VCaP (cell line): Measurements from ENCODE around the gene ATF7IP2.

Source experiments
- H3K27ac ChIP-seq: fragments of 450-650 bp; 2 replicates; pipeline ENCODE4 v1.5.1; 2017
- TF ChIP-seq, protein P1 (sequence below): fragments of 450-650 bp; conservative IDR thresholded peaks from 2 replicates; pipeline ENCODE4 v1.5.1; 2017; ENCODE audit warnings: mild to moderate bottlenecking, moderate library complexity

Gene ATF7IP2

DNA sequence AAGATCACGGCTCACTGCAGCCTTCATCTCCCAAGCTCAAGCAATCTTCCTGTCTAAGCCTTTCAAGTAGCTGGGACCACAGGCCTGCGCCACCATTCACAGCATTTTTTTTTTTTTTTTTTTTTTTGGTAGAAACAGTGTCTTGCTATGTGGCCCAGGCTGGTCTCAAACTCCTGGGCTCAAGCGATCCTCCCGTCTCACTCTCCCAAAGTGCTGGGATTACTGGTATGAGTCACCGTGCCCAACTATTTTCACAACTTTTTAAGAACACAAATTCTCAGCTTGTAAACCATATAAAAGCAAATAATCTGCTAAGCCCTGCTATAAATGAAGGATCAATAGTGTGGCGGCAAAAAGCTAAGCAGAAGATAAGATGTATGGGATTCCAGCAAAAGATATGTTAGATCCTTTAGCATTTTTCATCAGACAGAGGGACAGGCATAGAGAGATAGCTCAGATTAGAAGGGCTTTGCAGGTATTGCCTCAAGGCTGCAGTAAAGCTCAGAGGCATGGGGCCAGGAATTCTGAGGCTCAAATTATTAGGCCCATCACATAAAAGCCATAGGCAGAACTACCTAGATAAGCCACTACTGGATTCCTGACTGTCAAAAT, 139.5 kb downstream of the ATF7IP2 start:
- TF ChIP-seq, protein P1, sequence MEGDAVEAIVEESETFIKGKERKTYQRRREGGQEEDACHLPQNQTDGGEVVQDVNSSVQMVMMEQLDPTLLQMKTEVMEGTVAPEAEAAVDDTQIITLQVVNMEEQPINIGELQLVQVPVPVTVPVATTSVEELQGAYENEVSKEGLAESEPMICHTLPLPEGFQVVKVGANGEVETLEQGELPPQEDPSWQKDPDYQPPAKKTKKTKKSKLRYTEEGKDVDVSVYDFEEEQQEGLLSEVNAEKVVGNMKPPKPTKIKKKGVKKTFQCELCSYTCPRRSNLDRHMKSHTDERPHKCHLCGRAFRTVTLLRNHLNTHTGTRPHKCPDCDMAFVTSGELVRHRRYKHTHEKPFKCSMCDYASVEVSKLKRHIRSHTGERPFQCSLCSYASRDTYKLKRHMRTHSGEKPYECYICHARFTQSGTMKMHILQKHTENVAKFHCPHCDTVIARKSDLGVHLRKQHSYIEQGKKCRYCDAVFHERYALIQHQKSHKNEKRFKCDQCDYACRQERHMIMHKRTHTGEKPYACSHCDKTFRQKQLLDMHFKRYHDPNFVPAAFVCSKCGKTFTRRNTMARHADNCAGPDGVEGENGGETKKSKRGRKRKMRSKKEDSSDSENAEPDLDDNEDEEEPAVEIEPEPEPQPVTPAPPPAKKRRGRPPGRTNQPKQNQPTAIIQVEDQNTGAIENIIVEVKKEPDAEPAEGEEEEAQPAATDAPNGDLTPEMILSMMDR: no peak
- H3K27ac ChIP-seq: no peak overlapping the region

DNA sequence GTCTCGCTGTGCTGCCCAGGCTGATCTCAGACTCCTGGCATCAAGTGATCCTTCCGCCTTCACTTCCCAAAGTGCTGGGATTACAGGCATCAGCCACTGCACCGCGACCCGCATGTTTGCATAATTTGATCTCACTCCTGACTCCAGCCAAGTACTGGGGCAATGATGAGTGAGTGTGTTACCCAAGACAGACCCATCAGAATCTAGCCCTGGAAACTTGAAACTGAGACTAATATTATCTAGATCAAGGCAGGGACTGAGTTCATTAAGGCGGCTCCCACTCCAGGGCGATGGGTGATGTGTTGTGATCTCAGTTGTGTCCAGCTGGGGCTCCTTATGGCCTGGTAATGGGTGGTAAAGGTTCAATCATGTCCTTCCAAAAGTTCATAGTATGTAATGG, 141.1 kb downstream of the ATF7IP2 start:
- no peak overlapping the region for H3K27ac ChIP-seq
- TF ChIP-seq, protein P1: no peak

- TF ChIP-seq, protein P1: no peak
- no peak overlapping the region for H3K27ac ChIP-seq
Measured at GRCh38 chr16:10528635-10529034, 142.8 kb downstream of the ATF7IP2 start.

DNA sequence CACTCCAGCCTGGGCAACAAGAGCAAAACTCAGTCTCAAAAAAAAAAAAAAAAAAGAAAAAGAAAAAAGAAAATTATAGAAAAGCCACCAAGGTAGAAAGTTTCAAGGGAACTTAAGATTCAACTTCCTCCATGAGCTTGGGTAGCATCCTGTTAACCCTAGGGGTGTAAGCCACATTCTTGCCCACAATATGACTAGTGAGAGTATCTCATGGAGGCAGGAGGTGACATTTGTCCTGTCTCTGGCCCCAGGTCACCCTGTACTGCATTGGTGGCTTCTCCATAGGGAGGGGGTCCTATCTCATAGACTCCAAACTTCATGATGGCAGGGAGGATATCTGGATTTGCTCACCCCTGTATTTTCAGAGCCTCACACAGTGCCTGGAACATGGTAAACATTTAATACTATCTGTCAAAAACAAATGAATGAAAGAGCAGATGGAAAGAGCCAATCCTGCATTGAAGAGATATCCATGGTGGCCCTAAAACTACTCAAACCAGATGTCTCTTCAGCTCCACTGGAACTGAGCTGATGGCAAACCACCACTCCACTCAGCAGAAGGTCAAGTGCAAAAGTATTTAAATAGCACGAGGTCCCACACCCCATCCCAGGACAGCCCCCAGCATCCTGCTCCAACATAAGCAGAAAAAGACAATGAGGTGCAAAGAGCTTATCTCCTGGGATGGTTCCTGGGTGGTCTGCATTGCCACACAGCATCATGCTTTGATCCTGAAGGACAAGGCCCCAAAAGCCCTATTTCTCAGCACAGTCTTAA, 144.2 kb downstream of the ATF7IP2 start:
- H3K27ac ChIP-seq: no peak overlapping the region
- TF ChIP-seq, protein P1: no peak

DNA sequence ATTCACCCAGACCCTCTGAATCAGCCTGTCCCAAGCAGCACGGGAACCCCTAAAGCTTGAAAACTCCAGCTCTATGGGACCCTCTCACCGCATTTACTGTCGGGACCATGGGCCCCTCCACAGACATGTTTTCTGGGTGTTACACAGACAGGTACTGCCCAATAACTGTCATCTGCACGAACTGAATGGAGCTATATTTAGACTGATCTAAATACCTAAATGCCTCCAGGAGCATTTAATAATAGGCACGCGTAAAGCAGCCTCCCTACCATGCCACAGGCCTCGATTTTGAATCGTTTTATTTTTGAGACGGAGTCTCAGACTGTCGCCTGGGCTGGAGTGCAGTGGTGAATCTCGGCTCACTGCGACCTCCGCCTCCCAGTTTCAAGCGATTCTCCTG, 144.8 kb downstream of the ATF7IP2 start:
- H3K27ac ChIP-seq: no peak overlapping the region
- TF ChIP-seq, protein P1: no peak

DNA sequence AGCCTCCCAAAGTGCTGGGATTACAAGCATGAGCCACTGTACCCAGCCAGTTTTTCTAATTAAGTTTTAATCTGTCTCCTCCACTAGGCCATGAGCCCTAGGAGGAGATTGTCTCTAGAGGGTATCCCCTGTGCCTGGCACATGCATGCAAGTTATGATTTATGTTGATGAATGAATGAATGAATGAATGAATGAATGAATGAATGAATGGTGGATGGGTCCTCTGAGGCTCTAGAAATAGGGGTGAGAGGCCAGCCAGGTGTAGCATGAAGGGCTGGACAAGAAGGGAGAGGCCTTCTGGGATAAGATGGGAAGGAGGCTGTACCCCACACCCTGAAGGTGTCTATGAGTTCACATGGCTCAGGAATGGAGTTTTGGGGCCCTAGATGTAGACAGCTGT, 145.7 kb downstream of the ATF7IP2 start:
- TF ChIP-seq, protein P1: no peak
- no peak overlapping the region for H3K27ac ChIP-seq
